ENCODE measurements around the gene NARS2. TPM values are rescaled to one million over a fixed set of nuclear protein-coding genes. Genes with fewer than 3 reads are reported as not detected.

NARS2 gene
- total and polyA plus RNA-seq, 9 of the 15 experiments (the other 6 are each of a cell fraction or from before 2014, with no cell fraction given), result 26.8 to 48.0 (median 34.2) TPM

GRCh38 chr11:78416285-78417174 lies 158.1 kb downstream of the NARS2 start (continued):
- no peak for TF ChIP-seq ZBTB33 (CRISPR knock-in tag; IDR thresholded peaks at IDR 0.05)
- TF ChIP-seq RFX1 (IDR thresholded peaks at IDR 0.05), result no peak
- no peak for TF ChIP-seq CREBBP (IDR thresholded peaks at IDR 0.05; ENCODE audit: low read depth, low read length)
- peak; percentile 47; the same call in 1 of the 2 replicates for TF ChIP-seq DMBX1 (CRISPR knock-in tag; IDR thresholded peaks at IDR 0.05; ENCODE audit: borderline replicate concordance)
- TF ChIP-seq ZBTB11 (CRISPR knock-in tag; IDR thresholded peaks at IDR 0.05), result peak in 1 of 3 experiments; percentile 64; a peak in 2 of 6 replicates
- peak; percentile 38 to 51; a peak in 2 of 4 replicates for TF ChIP-seq NRF1 (conservative IDR thresholded peaks at IDR 0.05 in 1 of 2, IDR thresholded peaks at IDR 0.05 in 1 of 2)
- TF ChIP-seq ZBTB12 (CRISPR knock-in tag; IDR thresholded peaks at IDR 0.05), result no peak; the same call in 1 of the 2 replicates
- peak; percentile 88 for TF ChIP-seq SOX6 (IDR thresholded peaks at IDR 0.05)
- peak in 1 of 2 experiments; percentile 80 for TF ChIP-seq E2F6 (IDR thresholded peaks at IDR 0.05; ENCODE audit: borderline replicate concordance in 1 of 2, extremely low read depth in 1 of 2, insufficient read depth in 1 of 2, insufficient read length in 1 of 2, low read depth in 1 of 2, low read length in 1 of 2, poor library complexity in 1 of 2, severe bottlenecking in 1 of 2)
- TF ChIP-seq ZMIZ1 (IDR thresholded peaks at IDR 0.05; ENCODE audit: low read depth in 2 of 2, low read length in 2 of 2), result no peak; a peak in 2 of 4 replicates
- no peak for TF ChIP-seq PHTF2 (CRISPR knock-in tag; IDR thresholded peaks at IDR 0.05)

Measured in K562 (cell line).